ES-I3 (cell line): ENCODE measurements around the gene FMR1NB.

Experiments used
- H3K36me3 ChIP-seq: 2 replicates; pipeline ENCODE4 v1.6.1; 2013; ENCODE audit warnings: mild to moderate bottlenecking, low read length, control low read depth, moderate library complexity; ENCODE audit not compliant: insufficient read depth
- H3K4me1 ChIP-seq: 2 replicates; pipeline ENCODE4 v1.6.1; 2013; ENCODE audit warnings: mild to moderate bottlenecking, control low read depth, low read length; ENCODE audit not compliant: insufficient read depth
- H3K9ac ChIP-seq: 2 replicates; pipeline ENCODE4 v1.6.1; 2013; ENCODE audit warnings: low read depth, mild to moderate bottlenecking, low read length, moderate library complexity
- H3K9me3 ChIP-seq: 2 replicates; pipeline ENCODE4 v1.6.1; 2013; ENCODE audit warnings: mild to moderate bottlenecking, low read length, moderate library complexity; ENCODE audit not compliant: control insufficient read depth, insufficient read depth

FMR1NB gene, protein sequence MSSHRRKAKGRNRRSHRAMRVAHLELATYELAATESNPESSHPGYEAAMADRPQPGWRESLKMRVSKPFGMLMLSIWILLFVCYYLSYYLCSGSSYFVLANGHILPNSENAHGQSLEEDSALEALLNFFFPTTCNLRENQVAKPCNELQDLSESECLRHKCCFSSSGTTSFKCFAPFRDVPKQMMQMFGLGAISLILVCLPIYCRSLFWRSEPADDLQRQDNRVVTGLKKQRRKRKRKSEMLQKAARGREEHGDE

DNA sequence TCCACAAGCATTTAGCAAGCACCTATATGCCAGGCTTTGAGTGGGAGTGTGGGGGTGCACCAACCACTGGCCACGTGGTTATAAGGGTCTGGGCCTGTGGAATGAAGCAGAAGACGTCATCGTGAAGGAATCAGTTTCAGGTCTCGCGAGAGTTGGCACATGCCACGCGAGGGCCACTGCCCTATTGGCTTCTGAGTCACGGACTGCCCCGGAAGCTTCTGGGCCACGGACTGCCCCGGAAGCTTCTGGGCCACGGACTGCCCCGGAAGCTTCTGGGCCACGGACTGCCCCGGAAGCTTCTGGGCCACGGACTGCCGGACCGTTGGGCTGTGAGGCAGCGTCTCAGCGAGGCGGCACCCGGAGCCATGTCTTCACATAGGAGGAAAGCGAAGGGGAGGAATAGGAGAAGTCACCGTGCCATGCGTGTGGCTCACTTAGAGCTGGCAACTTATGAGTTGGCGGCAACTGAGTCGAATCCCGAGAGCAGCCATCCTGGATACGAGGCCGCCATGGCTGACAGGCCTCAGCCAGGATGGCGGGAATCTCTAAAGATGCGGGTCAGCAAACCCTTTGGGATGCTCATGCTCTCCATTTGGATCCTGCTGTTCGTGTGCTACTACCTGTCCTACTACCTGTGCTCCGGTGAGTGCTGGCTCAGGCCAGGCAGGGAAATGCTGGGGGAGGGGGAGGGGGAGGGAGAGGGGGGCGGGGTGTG is at the start of gene FMR1NB:
TSS of gene FMR1NB (plus strand) at position 300 of the 715 bp plus-strand sequence. CDS start at position 366, 66 bp downstream.
- H3K9me3 ChIP-seq, result no peaks in the 10 kb centered on the region
- no peaks in the 10 kb centered on the region for H3K4me1 ChIP-seq
- no peaks in the 10 kb centered on the region for H3K36me3 ChIP-seq
- H3K9ac ChIP-seq, result no peak within 1 kb of the TSS

DNA sequence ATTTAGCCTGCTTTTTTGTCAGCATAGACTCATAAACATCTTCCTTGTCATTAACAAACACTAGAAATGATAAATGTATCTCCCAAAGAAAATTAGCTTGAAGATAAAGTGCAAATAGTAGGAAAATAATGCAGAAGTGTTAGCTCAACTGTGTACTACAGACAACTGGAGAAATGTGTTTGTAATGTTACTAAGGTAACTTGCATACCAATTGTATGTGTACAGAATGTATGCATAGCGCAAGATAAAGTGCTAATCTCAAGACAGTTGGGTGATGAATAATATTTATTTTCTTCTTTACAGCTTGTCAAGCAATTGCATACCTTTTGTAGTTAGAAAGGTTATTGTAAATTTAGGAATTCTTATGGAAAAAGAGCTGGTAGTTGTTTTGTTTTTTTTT is 47.3 kb upstream of the FMR1NB start:
- Histone ChIP-seq H3K9ac (no peak overlapping the region), H3K9me3 (no peaks in the 10 kb centered on the region), H3K36me3 (peaks cover 6% of the 10 kb centered on the region), H3K4me1 (no peaks in the 10 kb centered on the region)

- H3K9ac ChIP-seq, result no peak overlapping the region
- H3K36me3 ChIP-seq, result peaks cover 3% of the 10 kb centered on the region
- no peaks in the 10 kb centered on the region for H3K9me3 ChIP-seq
- H3K4me1 ChIP-seq, result no peaks in the 10 kb centered on the region
Measured at GRCh38 chrX:147935156-147935758, 45.9 kb upstream of the FMR1NB start.

GRCh38 chrX:147945286-147945685 is 35.9 kb upstream of the FMR1NB start:
- peaks cover 16% of the 10 kb centered on the region for H3K36me3 ChIP-seq
- H3K4me1 ChIP-seq, result no peaks in the 10 kb centered on the region

DNA sequence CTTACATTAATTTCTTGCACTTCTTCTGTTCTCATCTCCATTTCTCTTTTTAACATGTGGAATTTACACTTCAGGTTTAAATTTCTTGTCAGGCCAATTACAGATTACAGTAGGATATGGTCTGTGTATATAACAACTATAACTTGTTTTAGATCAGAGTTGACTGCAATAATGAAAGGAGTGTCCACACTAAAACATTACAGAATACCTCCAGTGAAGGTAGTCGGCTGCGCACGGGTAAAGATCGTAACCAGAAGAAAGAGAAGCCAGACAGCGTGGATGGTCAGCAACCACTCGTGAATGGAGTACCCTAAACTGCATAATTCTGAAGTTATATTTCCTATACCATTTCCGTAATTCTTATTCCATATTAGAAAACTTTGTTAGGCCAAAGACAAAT is 32.6 kb upstream of the FMR1NB start:
- Histone ChIP-seq H3K9me3 (no peaks in the 10 kb centered on the region), H3K36me3 (peaks cover 6% of the 10 kb centered on the region), H3K4me1 (no peaks in the 10 kb centered on the region), H3K9ac (no peak overlapping the region)

More at GRCh38 chrX:147945286-147945685, 35.9 kb upstream of the FMR1NB start:
- no peaks in the 10 kb centered on the region for H3K9me3 ChIP-seq
- H3K9ac ChIP-seq, result no peak overlapping the region

GRCh38 chrX:147950352-147950751 is 30.8 kb upstream of the FMR1NB start:
- no peaks in the 10 kb centered on the region for H3K4me1 ChIP-seq
- H3K9ac ChIP-seq, result no peak overlapping the region
- no peaks in the 10 kb centered on the region for H3K9me3 ChIP-seq
- H3K36me3 ChIP-seq, result no peaks in the 10 kb centered on the region

DNA sequence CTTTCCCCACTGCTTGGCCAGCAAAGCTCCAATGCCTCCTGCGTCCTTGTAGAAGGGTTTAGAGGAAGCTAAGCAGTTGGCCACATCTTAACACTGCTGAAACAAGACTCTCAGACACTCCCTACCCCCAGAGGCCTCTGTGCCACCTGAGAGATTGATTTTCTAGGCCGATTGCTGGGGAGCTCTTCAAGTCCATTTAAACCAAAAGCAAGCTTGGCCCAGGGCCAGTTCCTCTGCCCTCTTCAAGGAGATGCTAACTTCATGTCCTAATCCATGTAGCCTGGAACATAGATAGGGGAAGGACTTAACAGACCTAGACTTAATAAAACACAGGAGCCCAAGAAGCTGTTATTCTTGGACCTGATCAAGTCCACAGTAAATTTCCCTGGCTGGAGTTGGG is 27.2 kb upstream of the FMR1NB start:
- H3K9me3 ChIP-seq, result no peaks in the 10 kb centered on the region
- H3K4me1 ChIP-seq, result no peaks in the 10 kb centered on the region
- H3K36me3 ChIP-seq, result no peaks in the 10 kb centered on the region
- no peak overlapping the region for H3K9ac ChIP-seq

DNA sequence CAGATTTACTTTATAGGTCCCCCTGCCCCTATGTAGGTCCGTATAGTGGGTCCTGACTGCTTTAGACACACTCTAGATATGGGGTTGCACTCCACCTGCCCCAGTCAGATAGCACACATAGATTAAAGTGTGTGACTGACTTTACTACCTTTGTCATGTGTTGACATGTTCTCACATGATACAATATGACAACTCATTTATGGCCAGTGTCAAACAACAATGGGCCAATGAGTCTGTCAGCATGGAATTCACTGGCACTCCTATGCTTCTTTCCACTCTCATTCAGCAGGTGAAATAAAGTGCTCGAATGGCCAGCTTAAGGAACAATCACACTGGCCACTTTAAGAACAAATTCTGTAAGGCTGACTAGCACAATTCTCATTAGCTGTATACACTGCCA is 23.8 kb upstream of the FMR1NB start:
- no peak overlapping the region for H3K9ac ChIP-seq
- H3K9me3 ChIP-seq, result 0 out of 2 replicates have a peak, but pooled peaks cover 3% of the 10 kb centered on the region

DNA sequence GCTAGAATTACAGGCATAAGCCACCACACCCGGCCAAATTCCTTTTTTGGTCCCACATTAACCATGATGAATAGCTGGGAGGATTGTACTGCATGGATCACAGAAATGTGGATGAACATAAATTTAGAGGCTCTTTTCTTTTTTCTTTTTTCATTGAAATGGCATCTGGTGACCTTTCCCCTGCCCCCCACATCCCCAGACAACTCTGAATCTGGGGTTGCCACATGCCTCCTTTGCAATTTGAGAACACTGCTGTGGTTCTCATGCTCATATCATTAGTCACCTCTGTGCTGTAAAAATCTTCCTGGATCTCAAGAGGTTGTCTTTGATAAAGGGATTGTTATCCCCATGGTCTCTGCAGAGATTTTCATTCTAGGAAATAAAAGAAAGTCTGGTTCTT is 22.8 kb upstream of the FMR1NB start:
- H3K9ac ChIP-seq, result no peak overlapping the region
- H3K4me1 ChIP-seq, result no peaks in the 10 kb centered on the region
- H3K36me3 ChIP-seq, result no peaks in the 10 kb centered on the region
- 0 out of 2 replicates have a peak, but pooled peaks cover 3% of the 10 kb centered on the region for H3K9me3 ChIP-seq

More for the DNA sequence above, 23.8 kb upstream of the FMR1NB start:
- Histone ChIP-seq H3K4me1 (no peaks in the 10 kb centered on the region), H3K36me3 (no peaks in the 10 kb centered on the region)

DNA sequence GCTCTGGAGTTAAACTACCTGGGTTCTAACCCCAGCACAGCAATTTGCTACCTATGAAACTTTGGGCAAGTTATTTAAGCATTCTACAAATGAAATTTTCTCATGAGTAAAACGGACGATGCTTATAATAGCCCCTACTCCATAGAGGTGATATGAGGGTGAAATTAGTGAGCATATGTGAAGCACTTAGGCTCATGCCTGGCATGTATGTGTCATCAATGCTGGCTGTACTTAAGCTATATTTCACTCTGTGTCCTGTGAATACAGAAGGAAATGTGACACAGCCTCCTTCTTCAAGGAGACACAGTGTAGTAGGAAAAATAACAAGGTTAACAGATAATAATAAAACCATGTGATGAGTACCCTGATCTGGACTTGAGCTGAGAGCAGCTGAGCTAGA is 20.4 kb upstream of the FMR1NB start:
- Histone ChIP-seq H3K36me3 (no peaks in the 10 kb centered on the region), H3K9ac (no peak overlapping the region), H3K4me1 (no peaks in the 10 kb centered on the region), H3K9me3 (0 out of 2 replicates have a peak, but pooled peaks cover 3% of the 10 kb centered on the region)

GRCh38 chrX:147962476-147962875 is 18.7 kb upstream of the FMR1NB start:
- H3K9ac ChIP-seq, result no peak overlapping the region
- no peaks in the 10 kb centered on the region for H3K36me3 ChIP-seq
- 0 out of 2 replicates have a peak, but pooled peaks cover 3% of the 10 kb centered on the region for H3K9me3 ChIP-seq
- no peaks in the 10 kb centered on the region for H3K4me1 ChIP-seq

- Histone ChIP-seq H3K9ac (no peak overlapping the region), H3K4me1 (no peaks in the 10 kb centered on the region), H3K9me3 (no peaks in the 10 kb centered on the region), H3K36me3 (no peaks in the 10 kb centered on the region)
Measured at GRCh38 chrX:147978931-147979330, 2.2 kb upstream of the FMR1NB start.

DNA sequence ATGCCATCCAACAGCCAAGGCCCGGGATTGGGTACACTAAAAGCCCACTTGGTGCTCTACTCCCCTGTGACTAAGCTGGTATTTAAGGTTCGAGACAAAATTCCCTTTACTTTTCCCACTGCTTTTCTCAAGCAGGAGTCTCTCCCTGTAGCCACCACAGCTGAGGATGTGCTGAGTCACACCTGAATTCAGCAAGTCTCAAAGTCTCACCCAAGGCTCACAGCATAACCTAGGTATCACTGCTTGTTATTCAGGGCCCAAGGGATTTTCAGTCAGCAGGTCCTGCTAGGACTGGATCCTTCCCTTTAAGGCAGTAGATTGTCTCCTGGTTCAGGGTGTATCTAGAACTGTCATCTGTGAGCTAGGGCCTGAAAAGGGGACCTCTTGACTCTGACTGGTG is 39.2 kb downstream of the FMR1NB start:
- Histone ChIP-seq H3K4me1 (no peaks in the 10 kb centered on the region), H3K9me3 (no peaks in the 10 kb centered on the region), H3K36me3 (no peaks in the 10 kb centered on the region), H3K9ac (no peak overlapping the region)

GRCh38 chrX:148024425-148025148 is 43.5 kb downstream of the FMR1NB start:
- H3K36me3 ChIP-seq, result no peaks in the 10 kb centered on the region
- no peak overlapping the region for H3K9ac ChIP-seq
- H3K9me3 ChIP-seq, result no peaks in the 10 kb centered on the region
- H3K4me1 ChIP-seq, result no peaks in the 10 kb centered on the region
